ENCODE data around the gene IL24. TPM values are rescaled to one million over a fixed set of nuclear protein-coding genes. Genes with fewer than 3 reads are reported as not detected.

Gene IL24
- total RNA-seq, 4 donors from 2014 or later = not detected

DNA sequence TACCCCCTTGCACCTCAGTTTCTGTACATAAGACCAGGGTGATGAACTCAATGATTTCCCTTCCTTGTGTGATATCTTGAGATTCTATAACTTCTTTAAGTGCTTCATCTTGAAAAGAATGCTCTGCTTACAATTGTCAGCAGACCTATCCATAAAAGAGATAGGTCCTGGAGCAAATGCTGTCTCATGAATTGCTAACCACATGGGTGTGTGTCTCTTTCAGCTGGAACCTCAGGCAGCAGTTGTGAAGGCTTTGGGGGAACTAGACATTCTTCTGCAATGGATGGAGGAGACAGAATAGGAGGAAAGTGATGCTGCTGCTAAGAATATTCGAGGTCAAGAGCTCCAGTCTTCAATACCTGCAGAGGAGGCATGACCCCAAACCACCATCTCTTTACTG, 29.0 kb upstream of the IL24 start:
- no peak for DNase-seq (ENCODE audit: low spot score in 2 of 2)
- Histone ChIP-seq H3K4me3 (no peak overlapping the region), H3K36me3 (no peaks in the 10 kb centered on the region), H3K4me1 (peaks cover 0 to 8% (median 0%) of the 10 kb centered on the region in 4 donors), H3K9me3 (no peaks in the 10 kb centered on the region), H3K27ac (no peak overlapping the region), H3K27me3 (no peaks in the 10 kb centered on the region)
- TF ChIP-seq POLR2A (IDR thresholded peaks at IDR 0.05) (no peak), EP300 (IDR thresholded peaks at IDR 0.05) (no peak)
- TF ChIP-seq, protein P1, sequence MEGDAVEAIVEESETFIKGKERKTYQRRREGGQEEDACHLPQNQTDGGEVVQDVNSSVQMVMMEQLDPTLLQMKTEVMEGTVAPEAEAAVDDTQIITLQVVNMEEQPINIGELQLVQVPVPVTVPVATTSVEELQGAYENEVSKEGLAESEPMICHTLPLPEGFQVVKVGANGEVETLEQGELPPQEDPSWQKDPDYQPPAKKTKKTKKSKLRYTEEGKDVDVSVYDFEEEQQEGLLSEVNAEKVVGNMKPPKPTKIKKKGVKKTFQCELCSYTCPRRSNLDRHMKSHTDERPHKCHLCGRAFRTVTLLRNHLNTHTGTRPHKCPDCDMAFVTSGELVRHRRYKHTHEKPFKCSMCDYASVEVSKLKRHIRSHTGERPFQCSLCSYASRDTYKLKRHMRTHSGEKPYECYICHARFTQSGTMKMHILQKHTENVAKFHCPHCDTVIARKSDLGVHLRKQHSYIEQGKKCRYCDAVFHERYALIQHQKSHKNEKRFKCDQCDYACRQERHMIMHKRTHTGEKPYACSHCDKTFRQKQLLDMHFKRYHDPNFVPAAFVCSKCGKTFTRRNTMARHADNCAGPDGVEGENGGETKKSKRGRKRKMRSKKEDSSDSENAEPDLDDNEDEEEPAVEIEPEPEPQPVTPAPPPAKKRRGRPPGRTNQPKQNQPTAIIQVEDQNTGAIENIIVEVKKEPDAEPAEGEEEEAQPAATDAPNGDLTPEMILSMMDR (IDR thresholded peaks at IDR 0.05) = no peak
- 44 to 47% methylated on average over 1 of the region's 1 CpG for WGBS, 2 donors

DNA sequence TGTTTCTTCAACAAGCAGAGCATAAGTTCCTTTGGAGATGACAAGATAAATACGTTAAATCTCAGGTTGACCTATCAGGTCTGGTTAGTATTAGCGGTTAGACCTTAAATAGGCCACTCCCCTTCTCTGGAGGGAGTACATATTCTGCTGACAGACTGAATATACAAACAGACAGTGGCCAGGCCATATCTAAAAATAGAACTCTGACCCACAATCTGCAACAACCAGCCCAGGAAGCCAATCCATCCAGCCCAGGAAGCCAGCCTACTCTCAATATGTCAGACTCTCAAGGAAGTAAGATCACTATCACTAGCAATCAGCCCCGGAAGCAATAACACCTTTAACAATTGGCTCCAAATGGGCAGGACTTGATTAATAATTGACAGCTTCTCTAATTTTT, 25.1 kb upstream of the IL24 start:
- H3K36me3 ChIP-seq = no peaks in the 10 kb centered on the region

DNA sequence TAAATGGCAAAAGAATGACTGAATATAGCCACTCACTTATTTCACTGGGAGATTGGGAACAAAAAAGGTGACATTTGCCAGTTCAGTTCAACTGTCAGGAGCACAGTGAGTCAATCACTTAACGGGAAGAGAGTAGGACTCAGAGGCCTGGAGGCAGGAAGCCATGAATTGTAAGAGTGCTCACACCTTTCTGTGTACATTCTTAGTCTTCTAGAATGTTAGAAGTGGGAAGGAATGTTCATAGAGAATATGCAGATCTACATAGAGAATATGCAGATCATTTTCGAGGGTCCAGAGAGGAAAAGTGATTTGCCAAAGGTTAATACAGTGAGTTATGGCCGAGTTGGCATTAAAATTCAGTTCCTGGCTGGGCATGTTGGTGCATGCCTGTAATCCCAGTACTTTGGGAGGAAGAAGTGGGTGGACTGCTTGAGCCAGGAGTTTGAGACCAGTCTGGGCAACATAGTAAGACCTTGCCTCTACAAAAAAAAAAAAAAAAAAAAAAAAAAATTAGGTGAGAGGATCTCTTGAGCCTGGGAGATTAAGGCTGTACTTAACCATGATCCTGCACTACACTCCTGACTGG, 23.5 kb upstream of the IL24 start:
- no peaks in the 10 kb centered on the region for H3K4me1 ChIP-seq
- H3K27ac ChIP-seq = no peak overlapping the region
- 77 to 82% methylated on average over 3 of the region's 3 CpGs for WGBS, 2 donors
- no peak overlapping the region for H3K4me3 ChIP-seq
- H3K36me3 ChIP-seq = no peaks in the 10 kb centered on the region
- no peak for DNase-seq (ENCODE audit: low spot score in 2 of 2)
- TF ChIP-seq, protein P1 (IDR thresholded peaks at IDR 0.05) = no peak
- TF ChIP-seq POLR2A (IDR thresholded peaks at IDR 0.05) (no peak), EP300 (IDR thresholded peaks at IDR 0.05) (no peak)
- H3K9me3 ChIP-seq = peaks cover 0 to 19% (median 3%) of the 10 kb centered on the region in 4 donors
- no peaks in the 10 kb centered on the region for H3K27me3 ChIP-seq

More for the DNA sequence above, 25.1 kb upstream of the IL24 start:
- no peak overlapping the region for H3K4me3 ChIP-seq
- TF ChIP-seq EP300 (IDR thresholded peaks at IDR 0.05) (no peak), POLR2A (IDR thresholded peaks at IDR 0.05) (no peak)
- TF ChIP-seq, protein P1 (IDR thresholded peaks at IDR 0.05) = no peak
- WGBS, 2 donors = 85 to 87% methylated on average over 3 of the region's 3 CpGs
- no peaks in the 10 kb centered on the region for H3K4me1 ChIP-seq
- no peaks in the 10 kb centered on the region for H3K27me3 ChIP-seq
- DNase-seq (ENCODE audit: low spot score in 2 of 2) = no peak
- no peak overlapping the region for H3K27ac ChIP-seq
- H3K9me3 ChIP-seq = peaks cover 0 to 7% (median 0%) of the 10 kb centered on the region in 4 donors

DNA sequence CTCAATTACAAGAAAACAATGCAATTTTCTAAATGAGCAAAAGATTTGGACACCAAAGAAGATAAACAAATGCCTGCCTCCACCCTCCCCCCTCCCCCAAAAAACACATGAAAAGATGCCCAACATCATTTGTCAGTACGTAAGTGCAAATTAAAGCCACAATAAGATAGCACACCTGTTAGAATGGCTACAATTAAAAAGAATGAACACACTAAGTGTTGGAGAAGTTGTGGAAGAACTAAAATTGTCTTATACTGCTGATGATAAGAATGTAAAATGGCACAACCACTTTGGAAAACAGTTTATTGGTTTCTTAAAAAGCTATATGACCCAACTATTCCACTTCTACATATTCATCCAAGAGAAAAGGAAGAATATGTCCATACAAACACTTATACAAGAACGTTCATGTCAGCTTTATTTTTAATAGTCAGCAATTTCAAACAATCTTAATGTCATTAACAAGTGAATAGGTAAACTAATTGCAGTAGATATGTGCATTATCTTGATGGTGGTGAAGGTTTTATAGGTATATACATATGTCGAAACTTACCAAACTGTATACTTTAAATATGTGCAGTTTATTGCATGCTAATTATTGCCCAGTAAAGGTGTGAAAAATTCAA, 21.4 kb upstream of the IL24 start:
- Histone ChIP-seq H3K36me3 (no peaks in the 10 kb centered on the region), H3K9me3 (peaks cover 0 to 28% (median 3%) of the 10 kb centered on the region in 4 donors), H3K4me3 (no peak overlapping the region), H3K27me3 (no peaks in the 10 kb centered on the region), H3K27ac (no peak overlapping the region), H3K4me1 (no peaks in the 10 kb centered on the region)
- no peak for DNase-seq (ENCODE audit: low spot score in 2 of 2)
- WGBS, 2 donors = 76% methylated on average over 3 of the region's 3 CpGs
- TF ChIP-seq EP300 (IDR thresholded peaks at IDR 0.05) (no peak), POLR2A (IDR thresholded peaks at IDR 0.05) (no peak)
- TF ChIP-seq, protein P1 (IDR thresholded peaks at IDR 0.05) = no peak

DNA sequence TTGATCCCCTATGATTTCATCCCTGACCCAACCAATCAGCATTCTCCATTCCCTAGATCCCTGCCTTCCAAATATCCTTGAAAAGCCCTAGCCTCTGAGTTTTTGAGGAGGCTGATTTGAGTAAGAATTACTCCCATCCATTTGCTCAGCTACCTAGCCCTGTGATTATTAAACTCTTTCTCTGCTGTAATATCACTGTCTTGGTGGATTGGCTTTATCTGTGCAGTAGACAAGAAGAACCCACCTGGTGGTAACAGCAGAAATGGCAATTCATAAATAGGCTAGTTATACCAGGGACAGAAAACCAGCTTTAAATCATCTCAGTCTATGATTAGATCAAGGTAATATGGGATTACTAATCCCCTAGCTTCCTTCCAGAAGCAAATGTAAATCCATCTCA, 18.8 kb upstream of the IL24 start:
- Histone ChIP-seq H3K9me3 (peaks cover 0 to 28% (median 3%) of the 10 kb centered on the region in 4 donors), H3K4me1 (no peaks in the 10 kb centered on the region), H3K27me3 (no peaks in the 10 kb centered on the region), H3K36me3 (no peaks in the 10 kb centered on the region), H3K4me3 (no peak overlapping the region), H3K27ac (no peak overlapping the region)
- TF ChIP-seq, protein P1 (IDR thresholded peaks at IDR 0.05) = no peak
- TF ChIP-seq EP300 (IDR thresholded peaks at IDR 0.05) (no peak), POLR2A (IDR thresholded peaks at IDR 0.05) (no peak)
- DNase-seq (ENCODE audit: low spot score in 2 of 2) = no peak
